MM.1S (cell line): Measurements from ENCODE around the gene TTC13.

ENCODE experiments used
- EZH2 ChIP-seq: fragments of 300-600 bp; sonication (generic); optimal IDR thresholded peaks from 2 replicates; pipeline ENCODE3; 2017; ENCODE audit warnings: low read depth, mild to moderate bottlenecking, antibody characterized with exemption, low read length, mixed read lengths
- TF ChIP-seq, protein P1 (sequence below): fragments of 300-600 bp; sonication (generic); IDR thresholded peaks from 2 replicates; pipeline ENCODE4 v1.5.1; 2016; ENCODE audit warnings: antibody characterized with exemption, low read length, mixed read lengths

DNA sequence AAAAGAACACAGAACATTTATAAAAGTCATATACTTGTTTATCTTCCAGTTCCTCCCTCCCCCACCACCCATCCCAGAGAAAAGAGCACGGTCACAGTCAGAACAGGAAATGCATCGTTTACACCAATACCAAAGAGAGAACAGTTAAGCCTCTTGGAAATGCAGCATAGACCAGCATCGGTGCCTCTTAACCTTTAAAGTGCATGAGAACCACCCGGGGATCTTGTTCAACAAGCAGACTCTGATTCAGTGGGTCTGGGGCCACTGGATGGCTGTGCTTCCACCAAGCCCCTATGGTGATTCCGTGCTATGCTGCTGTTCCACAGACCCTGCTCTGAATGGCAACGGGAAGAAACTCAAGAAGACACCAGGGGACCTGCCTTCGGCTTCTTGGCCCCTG lies 42.2 kb upstream of the TTC13 start:
- TF ChIP-seq, protein P1, sequence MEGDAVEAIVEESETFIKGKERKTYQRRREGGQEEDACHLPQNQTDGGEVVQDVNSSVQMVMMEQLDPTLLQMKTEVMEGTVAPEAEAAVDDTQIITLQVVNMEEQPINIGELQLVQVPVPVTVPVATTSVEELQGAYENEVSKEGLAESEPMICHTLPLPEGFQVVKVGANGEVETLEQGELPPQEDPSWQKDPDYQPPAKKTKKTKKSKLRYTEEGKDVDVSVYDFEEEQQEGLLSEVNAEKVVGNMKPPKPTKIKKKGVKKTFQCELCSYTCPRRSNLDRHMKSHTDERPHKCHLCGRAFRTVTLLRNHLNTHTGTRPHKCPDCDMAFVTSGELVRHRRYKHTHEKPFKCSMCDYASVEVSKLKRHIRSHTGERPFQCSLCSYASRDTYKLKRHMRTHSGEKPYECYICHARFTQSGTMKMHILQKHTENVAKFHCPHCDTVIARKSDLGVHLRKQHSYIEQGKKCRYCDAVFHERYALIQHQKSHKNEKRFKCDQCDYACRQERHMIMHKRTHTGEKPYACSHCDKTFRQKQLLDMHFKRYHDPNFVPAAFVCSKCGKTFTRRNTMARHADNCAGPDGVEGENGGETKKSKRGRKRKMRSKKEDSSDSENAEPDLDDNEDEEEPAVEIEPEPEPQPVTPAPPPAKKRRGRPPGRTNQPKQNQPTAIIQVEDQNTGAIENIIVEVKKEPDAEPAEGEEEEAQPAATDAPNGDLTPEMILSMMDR = no peak
- no peak for TF ChIP-seq EZH2
